HG02763 (cell line): ENCODE data around the gene SGSM1.
A peak's percentile ranks its signal among the peaks of the same experiment; 100 is the strongest.

Source experiments
- ATAC-seq: cut with Tn5 transposase; IDR thresholded peaks from one replicate; pipeline ENCODE4 v1.9.1; 2021; ENCODE audit warnings: mild to moderate bottlenecking, moderate library complexity; ENCODE audit not compliant: unreplicated experiment

SGSM1 gene

GRCh38 chr22:24947881-24948280, 141.9 kb downstream of the SGSM1 start:
- ATAC-seq: no peak

- no peak for ATAC-seq
Observed at GRCh38 chr22:24948356-24949202, 142.6 kb downstream of the SGSM1 start.

GRCh38 chr22:24950272-24950902, 144.4 kb downstream of the SGSM1 start:
- no peak for ATAC-seq

- peak; percentile 74 for ATAC-seq
Observed at GRCh38 chr22:24951942-24952836, 146.2 kb downstream of the SGSM1 start, which contains the start of gene KIAA1671. TSS of gene KIAA1671 (plus strand) at chr22:24952716. CDS start at chr22:25028000, 75,284 bp downstream.

- ATAC-seq: no peak
Observed at GRCh38 chr22:24952837-24953383, 146.9 kb downstream of the SGSM1 start.

GRCh38 chr22:24953384-24954113, 147.5 kb downstream of the SGSM1 start:
- ATAC-seq: no peak

GRCh38 chr22:24954114-24954463, 148.1 kb downstream of the SGSM1 start:
- no peak for ATAC-seq

- ATAC-seq: no peak
Observed at GRCh38 chr22:24954856-24955255, 148.8 kb downstream of the SGSM1 start.

- ATAC-seq: no peak
Observed at GRCh38 chr22:24957043-24957442, 151.0 kb downstream of the SGSM1 start.

- ATAC-seq: no peak
Observed at GRCh38 chr22:24961217-24961844, 155.3 kb downstream of the SGSM1 start.

GRCh38 chr22:24962094-24962493, 156.1 kb downstream of the SGSM1 start:
- no peak for ATAC-seq

GRCh38 chr22:24962835-24963234, 156.8 kb downstream of the SGSM1 start:
- no peak for ATAC-seq

- no peak for ATAC-seq
Observed at GRCh38 chr22:24964441-24964840, 158.4 kb downstream of the SGSM1 start.

- no peak for ATAC-seq
Observed at GRCh38 chr22:24965822-24966626, 160.0 kb downstream of the SGSM1 start.

- no peak for ATAC-seq
Observed at GRCh38 chr22:24968066-24968561, 162.1 kb downstream of the SGSM1 start.

- no peak for ATAC-seq
Observed at GRCh38 chr22:24969560-24970301, 163.7 kb downstream of the SGSM1 start.

GRCh38 chr22:24972369-24972768, 166.4 kb downstream of the SGSM1 start:
- ATAC-seq: no peak

- ATAC-seq: no peak
Observed at GRCh38 chr22:24973872-24974271, 167.9 kb downstream of the SGSM1 start.
